Natural killer cell (primary cell): ENCODE measurements around the gene ATP10D. TPM values are rescaled to one million over a fixed set of nuclear protein-coding genes. Genes with fewer than 3 reads are reported as not detected.

Experiments
- ATAC-seq, 3 donors: fragments of 150-1000 bp in 2 of 3; fragments of 200-7000 bp in 1 of 3; cut with Tn5 transposase; 1 replicate in 1 of 3; 2 replicates in 2 of 3; pipeline ENCODE4 v1.10.0; 2021; ENCODE audit warnings: mild to moderate bottlenecking in 2 of 3, moderate library complexity in 2 of 3
- DNase-seq, 2 donors: peaks; one replicate each; pipeline versions ENCODE4 v3.0.0 to v3.0.0-alpha.2; 2013 to 2021; ENCODE audit warnings: mixed read lengths in 1 of 2
- H3K27ac ChIP-seq: one replicate; pipeline ENCODE4 v1.5.1; 2013; ENCODE audit warnings: mild to moderate bottlenecking, low read length
- H3K27me3 ChIP-seq: one replicate; pipeline ENCODE4 v1.6.1; 2013; ENCODE audit warnings: low read length; ENCODE audit not compliant: control insufficient read depth, insufficient read depth
- H3K36me3 ChIP-seq: one replicate; pipeline ENCODE4 v1.6.1; 2013; ENCODE audit warnings: low read length; ENCODE audit not compliant: control insufficient read depth, insufficient read depth
- H3K4me1 ChIP-seq: one replicate; pipeline ENCODE4 v1.6.1; 2013; ENCODE audit warnings: low read length; ENCODE audit not compliant: control insufficient read depth, insufficient read depth
- H3K4me3 ChIP-seq: one replicate; pipeline ENCODE4 v1.5.1; 2013; ENCODE audit warnings: low read length
- H3K9me3 ChIP-seq: one replicate; pipeline ENCODE4 v1.6.1; 2013; ENCODE audit warnings: low read length; ENCODE audit not compliant: control insufficient read depth, insufficient read depth
- H3K27ac Mint-ChIP-seq, 2 donors: one replicate each; pipeline ENCODE4 v1.8.0; 2022; ENCODE audit warnings: mild to moderate bottlenecking in 2 of 2, mixed read lengths in 2 of 2, moderate library complexity in 1 of 2
- H3K27me3 Mint-ChIP-seq, 2 donors: one replicate each; pipeline ENCODE4 v1.8.0; 2022; ENCODE audit warnings: low read depth in 2 of 2, mixed read lengths in 2 of 2
- H3K36me3 Mint-ChIP-seq: one replicate; pipeline ENCODE4 v1.8.0; 2022; ENCODE audit warnings: mixed read lengths
- H3K4me1 Mint-ChIP-seq, 2 donors: one replicate each; pipeline ENCODE4 v1.8.0; 2022; ENCODE audit warnings: mixed read lengths in 2 of 2
- H3K4me3 Mint-ChIP-seq: one replicate; pipeline ENCODE4 v1.8.0; 2022; ENCODE audit warnings: mild to moderate bottlenecking, moderate library complexity, mixed read lengths
- H3K9me3 Mint-ChIP-seq, 2 donors: one replicate each; pipeline ENCODE4 v1.8.0; 2022; ENCODE audit warnings: mixed read lengths in 2 of 2
- WGBS: methylation state at CpG from one replicate; pipeline ENCODE4 v1.1.7; 2013; ENCODE audit warnings: missing lambda C conversion rate; ENCODE audit not compliant: insufficient coverage; 5-methylcytosine and 5-hydroxymethylcytosine counted together
- intact Hi-C: fragments of 100-400 bp; cut with micrococcal nuclease; formaldehyde crosslinking; loops from one replicate; pipeline ENCODE4 v1.14.2; 2022
- total RNA-seq, 4 donors: library from RNA; stranded (reverse); fragments of 120-200 nt in 1 of 4; gene quantifications; one replicate each; pipeline versions ENCODE4 v1.2.3 to v1.2.4, GENCODE V29; 2013 to 2022
- TF ChIP-seq, protein P1 (sequence below): fragments of 200-600 bp; IDR thresholded peaks from one replicate; pipeline ENCODE4 v1.8.0; 2022; ENCODE audit warnings: antibody characterized with exemption

Gene ATP10D
- total RNA-seq: 10 to 100 TPM; 19.8 to 79.3 (median 28.0) TPM
- 43.6 TPM for total RNA-seq (2013)

DNA sequence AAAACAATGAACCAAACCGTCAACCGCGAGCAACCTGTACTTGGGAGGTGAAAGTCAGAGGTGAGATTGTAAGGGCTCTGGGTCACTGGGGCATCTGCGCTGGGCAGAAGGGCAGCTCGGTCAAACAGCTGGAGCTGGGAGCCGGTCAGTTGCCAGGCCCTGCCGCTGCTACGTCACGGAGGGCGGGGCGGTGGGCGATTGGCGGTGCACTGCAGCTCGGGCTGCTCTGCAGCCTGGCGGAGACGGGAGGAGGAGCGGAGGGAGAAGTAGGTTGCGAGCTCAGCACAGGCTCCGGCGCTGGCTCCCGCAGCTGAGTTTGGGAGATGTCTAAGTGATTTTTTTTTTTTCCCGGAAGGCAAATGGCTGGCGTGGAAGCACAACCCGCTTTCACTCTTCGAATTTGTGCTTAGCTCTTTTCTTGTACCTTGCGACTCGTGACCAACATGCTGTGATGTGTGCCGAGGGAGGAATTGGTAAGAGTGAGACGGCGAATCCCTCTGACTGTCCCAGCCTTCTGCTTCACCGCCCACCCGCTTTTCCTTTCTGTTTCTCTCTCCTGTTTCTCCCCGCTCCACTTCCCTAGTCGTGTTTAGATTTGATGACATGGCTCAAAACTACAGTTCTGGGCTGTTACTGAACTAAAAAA, at the start of gene ATP10D:
ATP10D (plus strand) TSS at position 229 of the 646 bp plus-strand sequence. CDS start 27,266 bp downstream, outside the sequence.
- H3K27ac Mint-ChIP-seq: peak within 1 kb of the TSS; percentile 91 to 92
- under 1% methylated on average over 33 of the region's 34 CpGs for WGBS
- peaks cover 31 to 36% of the 10 kb centered on the region in 2 donors for H3K4me1 Mint-ChIP-seq
- Histone ChIP-seq H3K4me3 (peak within 1 kb of the TSS; percentile 83), H3K4me1 (peaks cover 4% of the 10 kb centered on the region), H3K27ac (peak within 1 kb of the TSS; percentile 79), H3K9me3 (no peaks in the 10 kb centered on the region), H3K36me3 (no peaks in the 10 kb centered on the region), H3K27me3 (no peaks in the 10 kb centered on the region)
- peak; percentile 92 to 98 (median 95) for ATAC-seq
- peak within 1 kb of the TSS; percentile 96 for H3K4me3 Mint-ChIP-seq
- H3K27me3 Mint-ChIP-seq: no peaks in the 10 kb centered on the region
- intact Hi-C loops: loop anchor here (1.0 kb wide), 2 partner anchors 22 to 46 kb away; partner anchors contain the start of gene COMMD8
- TF ChIP-seq, protein P1, sequence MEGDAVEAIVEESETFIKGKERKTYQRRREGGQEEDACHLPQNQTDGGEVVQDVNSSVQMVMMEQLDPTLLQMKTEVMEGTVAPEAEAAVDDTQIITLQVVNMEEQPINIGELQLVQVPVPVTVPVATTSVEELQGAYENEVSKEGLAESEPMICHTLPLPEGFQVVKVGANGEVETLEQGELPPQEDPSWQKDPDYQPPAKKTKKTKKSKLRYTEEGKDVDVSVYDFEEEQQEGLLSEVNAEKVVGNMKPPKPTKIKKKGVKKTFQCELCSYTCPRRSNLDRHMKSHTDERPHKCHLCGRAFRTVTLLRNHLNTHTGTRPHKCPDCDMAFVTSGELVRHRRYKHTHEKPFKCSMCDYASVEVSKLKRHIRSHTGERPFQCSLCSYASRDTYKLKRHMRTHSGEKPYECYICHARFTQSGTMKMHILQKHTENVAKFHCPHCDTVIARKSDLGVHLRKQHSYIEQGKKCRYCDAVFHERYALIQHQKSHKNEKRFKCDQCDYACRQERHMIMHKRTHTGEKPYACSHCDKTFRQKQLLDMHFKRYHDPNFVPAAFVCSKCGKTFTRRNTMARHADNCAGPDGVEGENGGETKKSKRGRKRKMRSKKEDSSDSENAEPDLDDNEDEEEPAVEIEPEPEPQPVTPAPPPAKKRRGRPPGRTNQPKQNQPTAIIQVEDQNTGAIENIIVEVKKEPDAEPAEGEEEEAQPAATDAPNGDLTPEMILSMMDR: no peak
- DNase-seq: peak; percentile 78 to 85
- no peaks in the 10 kb centered on the region for H3K9me3 Mint-ChIP-seq
- H3K36me3 Mint-ChIP-seq: no peaks in the 10 kb centered on the region

DNA sequence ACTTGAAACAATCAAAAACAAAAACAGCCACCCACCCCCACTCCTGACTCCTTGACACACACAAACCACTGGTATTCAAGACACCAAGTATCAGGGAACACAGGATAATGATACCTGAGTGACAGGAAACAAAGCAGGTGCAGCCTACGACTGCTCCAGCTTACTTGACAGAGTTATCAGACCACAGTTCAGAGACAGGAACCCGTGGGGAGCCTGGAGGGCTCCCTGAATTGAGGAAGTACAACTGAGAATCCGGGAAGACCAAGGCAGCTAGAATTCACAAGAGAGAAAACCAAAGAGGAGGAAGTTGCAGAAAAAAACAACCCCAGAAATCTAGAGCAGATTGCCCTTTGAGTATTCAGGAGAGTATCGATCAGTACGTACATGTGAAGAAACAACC, 42.1 kb upstream of the ATP10D start:
- no peaks in the 10 kb centered on the region for H3K27me3 ChIP-seq
- TF ChIP-seq, protein P1: no peak
- Mint-ChIP-seq H3K36me3 (no peaks in the 10 kb centered on the region), H3K27ac (peak overlapping the region in 1 of 2 donors; percentile 16), H3K4me1 (peaks cover 5 to 28% of the 10 kb centered on the region in 2 donors), H3K9me3 (no peaks in the 10 kb centered on the region), H3K27me3 (no peaks in the 10 kb centered on the region), H3K4me3 (no peak overlapping the region)
- no peaks in the 10 kb centered on the region for H3K4me1 ChIP-seq
- no peak overlapping the region for H3K27ac ChIP-seq
- H3K36me3 ChIP-seq: no peaks in the 10 kb centered on the region
- H3K4me3 ChIP-seq: no peak overlapping the region
- 22% methylated on average over 5 of the region's 5 CpGs for WGBS
- DNase-seq (no peak), ATAC-seq (no peak)
- intact Hi-C loops: no loop called here
- H3K9me3 ChIP-seq: no peaks in the 10 kb centered on the region

DNA sequence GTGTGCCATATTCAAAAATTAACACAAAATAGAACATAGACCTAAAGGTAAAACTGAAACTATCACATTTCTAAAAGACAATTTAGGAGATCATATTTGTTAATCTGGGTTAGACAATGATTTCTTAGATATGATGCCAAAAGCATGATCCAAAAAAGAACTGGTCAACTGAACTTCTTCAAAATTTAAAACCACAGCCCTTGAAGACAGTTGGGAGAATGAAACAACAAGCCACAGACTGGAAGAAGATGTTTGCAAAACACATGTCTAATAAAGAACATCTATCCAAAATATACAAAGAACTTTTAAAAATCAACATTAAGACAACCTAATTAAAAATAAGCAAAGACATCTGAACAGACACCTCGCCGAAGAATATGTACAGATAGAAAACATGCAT, 41.0 kb upstream of the ATP10D start:
- ATAC-seq (no peak), DNase-seq (no peak)
- H3K9me3 Mint-ChIP-seq: no peaks in the 10 kb centered on the region
- no peaks in the 10 kb centered on the region for H3K9me3 ChIP-seq
- TF ChIP-seq, protein P1: no peak
- WGBS: 98% methylated on average over 2 of the region's 2 CpGs
- no peaks in the 10 kb centered on the region for H3K36me3 Mint-ChIP-seq
- H3K4me1 ChIP-seq: no peaks in the 10 kb centered on the region
- H3K27ac Mint-ChIP-seq: no peak overlapping the region
- H3K27ac ChIP-seq: no peak overlapping the region
- no peak overlapping the region for H3K4me3 Mint-ChIP-seq
- H3K27me3 Mint-ChIP-seq: no peaks in the 10 kb centered on the region
- H3K36me3 ChIP-seq: no peaks in the 10 kb centered on the region
- H3K4me1 Mint-ChIP-seq: peaks cover 5 to 28% of the 10 kb centered on the region in 2 donors
- H3K4me3 ChIP-seq: no peak overlapping the region
- intact Hi-C loops: no loop called here
- no peaks in the 10 kb centered on the region for H3K27me3 ChIP-seq

DNA sequence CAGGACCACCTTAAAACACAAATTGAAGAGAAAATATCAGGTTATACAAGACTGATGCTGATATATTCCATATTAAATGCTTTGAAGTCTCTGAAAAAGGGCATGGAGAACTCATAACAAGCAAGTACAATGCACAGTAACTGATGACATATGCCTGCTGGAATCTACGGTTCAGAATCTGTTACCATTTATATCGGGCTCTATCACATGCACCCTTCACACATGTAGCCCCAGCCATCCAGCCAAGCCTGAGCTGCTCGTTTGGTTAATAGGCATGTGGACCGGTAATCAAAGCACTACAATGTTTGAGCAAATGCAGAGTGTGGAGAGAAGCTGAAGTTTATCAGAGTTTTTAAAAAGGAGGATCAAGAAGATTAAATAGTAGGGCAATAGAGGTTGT, 33.4 kb upstream of the ATP10D start:
- Mint-ChIP-seq H3K27ac (no peak overlapping the region), H3K27me3 (no peaks in the 10 kb centered on the region), H3K4me3 (no peak overlapping the region), H3K36me3 (peaks cover 17% of the 10 kb centered on the region), H3K4me1 (peaks cover 5 to 9% of the 10 kb centered on the region in 2 donors), H3K9me3 (no peaks in the 10 kb centered on the region)
- Histone ChIP-seq H3K36me3 (peaks cover 54% of the 10 kb centered on the region), H3K4me3 (no peak overlapping the region), H3K27ac (no peak overlapping the region), H3K27me3 (no peaks in the 10 kb centered on the region), H3K4me1 (no peaks in the 10 kb centered on the region), H3K9me3 (no peaks in the 10 kb centered on the region)
- intact Hi-C loops: no loop called here
- ATAC-seq: no peak
- TF ChIP-seq, protein P1: no peak
- WGBS: 78% methylated on average over 4 of the region's 4 CpGs
- no peak for DNase-seq
